NT2/D1 (cell line): ENCODE results near the gene SGTB.

Source experiments
- SUZ12 ChIP-seq: IDR thresholded peaks from 2 replicates; pipeline ENCODE4 v1.6.1; 2011; ENCODE audit not compliant: insufficient read length, insufficient read depth; ENCODE audit errors: extremely low read depth
- YY1 ChIP-seq: IDR thresholded peaks from 2 replicates; pipeline ENCODE4 v1.6.1; 2011; ENCODE audit not compliant: insufficient read length, insufficient read depth
- ZNF274 ChIP-seq: IDR thresholded peaks from 2 replicates; pipeline ENCODE4 v1.6.1; 2011; ENCODE audit warnings: mild to moderate bottlenecking, low read depth, low read length

DNA sequence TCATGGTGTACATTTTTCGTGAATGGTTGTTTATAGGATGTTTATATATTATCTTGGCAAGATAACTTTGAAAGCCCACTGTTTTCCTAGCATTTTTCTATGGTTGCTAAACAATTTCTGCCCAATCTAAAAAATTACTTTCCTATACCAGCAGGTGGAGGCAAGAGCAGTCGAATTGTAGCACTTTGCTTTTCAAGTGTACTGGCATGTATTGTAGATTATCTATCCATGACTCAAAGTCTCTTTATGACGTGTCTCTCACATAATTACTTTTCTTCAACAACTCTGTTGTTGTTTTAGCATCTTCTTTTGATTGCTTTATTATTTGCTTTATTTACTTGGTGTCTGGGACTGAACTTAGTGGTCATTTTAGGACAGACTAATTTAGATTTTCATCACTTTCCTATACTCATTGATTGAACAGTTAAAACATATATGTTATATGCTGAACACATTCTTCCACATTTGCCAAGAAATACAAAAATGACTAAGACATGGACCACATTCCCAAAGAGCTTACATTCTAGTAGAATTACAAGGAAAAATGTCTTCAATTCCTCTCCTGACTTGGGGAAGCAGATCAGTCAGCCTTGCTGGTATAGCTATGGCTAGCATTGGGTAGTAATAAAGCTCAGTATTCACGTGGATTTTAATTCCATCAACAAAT is 20.8 kb upstream of the SGTB start:
- TF ChIP-seq YY1 (no peak), SUZ12 (no peak), ZNF274 (no peak)
